OCI-LY3 (cell line): Measurements from ENCODE around the gene FGF11.

ENCODE experiments used
- H2AFZ ChIP-seq: fragments of 200-600, 300-600 bp; shearing (Covaris generic); 2 replicates; pipeline ENCODE4 v1.6.0; 2014; ENCODE audit warnings: antibody characterized with exemption, low read depth, low read length
- H3K27ac ChIP-seq: fragments of 200-600, 300-600 bp; sonication (generic); 2 replicates; pipeline ENCODE4 v1.5.1; 2014; ENCODE audit warnings: mild to moderate bottlenecking, low read length, moderate library complexity, mixed read lengths
- H3K27me3 ChIP-seq: fragments of 200-600, 300-600 bp; sonication (generic); 2 replicates; pipeline ENCODE4 v1.6.1; 2014; ENCODE audit warnings: low read depth, low read length, mixed read lengths
- H3K36me3 ChIP-seq: fragments of 200-600, 300-600 bp; sonication (generic); replicated peaks from 2 replicates; pipeline ENCODE3; 2014; ENCODE audit warnings: low read depth, low read length, mixed read lengths
- H3K4me1 ChIP-seq: fragments of 300-600, 200-600 bp; sonication (generic); 2 replicates; pipeline ENCODE4 v1.6.1; 2014; ENCODE audit warnings: low read length, mixed read lengths
- H3K4me2 ChIP-seq: fragments of 200-600, 300-600 bp; sonication (generic); 2 replicates; pipeline ENCODE4 v1.6.1; 2014; ENCODE audit warnings: low read length, mixed read lengths
- H3K4me3 ChIP-seq: fragments of 300-600, 200-600 bp; sonication (generic); 2 replicates; pipeline ENCODE4 v1.5.1; 2014; ENCODE audit warnings: antibody characterized with exemption, mild to moderate bottlenecking, low read length, moderate library complexity
- H3K79me2 ChIP-seq: fragments of 300-600, 200-600 bp; shearing (Covaris generic); 2 replicates; pipeline ENCODE4 v1.6.1; 2014; ENCODE audit warnings: mild to moderate bottlenecking, low read length, mixed read lengths
- H3K9ac ChIP-seq: fragments of 300-600, 200-600 bp; shearing (Covaris generic); 2 replicates; pipeline ENCODE4 v1.6.0; 2014; ENCODE audit warnings: mild to moderate bottlenecking, low read length, moderate library complexity
- H3K9me3 ChIP-seq: fragments of 200-600, 300-600 bp; shearing (Covaris generic); 2 replicates; pipeline ENCODE4 v1.6.1; 2014; ENCODE audit warnings: low read length, mixed read lengths; ENCODE audit not compliant: insufficient read depth
- H4K20me1 ChIP-seq: fragments of 200-600, 300-600 bp; sonication (generic); 2 replicates; pipeline ENCODE4 v1.6.1; 2016; ENCODE audit warnings: low read length, mixed read lengths; ENCODE audit not compliant: insufficient read depth
- CTCF ChIP-seq: fragments of 200-600, 300-600 bp; sonication (generic); IDR thresholded peaks from 2 replicates; pipeline ENCODE4 v1.5.1; 2014; ENCODE audit warnings: antibody characterized with exemption, low read length, low read depth
- EZH2phosphoT487 ChIP-seq: fragments of 200-600 bp; shearing (Covaris generic); IDR thresholded peaks from 2 replicates; pipeline ENCODE4 v1.6.1; 2018; ENCODE audit warnings: antibody characterized with exemption, mixed run types, low read depth

The FGF11 gene

GRCh38 chr17:7423679-7424078 lies 15.6 kb upstream of the FGF11 start:
- no peaks in the 10 kb centered on the region for H3K79me2 ChIP-seq
- TF ChIP-seq EZH2phosphoT487 (no peak), CTCF (no peak)
- H3K4me3 ChIP-seq: no peak overlapping the region
- no peak overlapping the region for H3K9ac ChIP-seq
- no peak overlapping the region for H3K4me2 ChIP-seq
- H2AFZ ChIP-seq: no peak overlapping the region
- H3K9me3 ChIP-seq: no peaks in the 10 kb centered on the region
- no peaks in the 10 kb centered on the region for H3K27me3 ChIP-seq
- H3K27ac ChIP-seq: no peak overlapping the region
- no peaks in the 10 kb centered on the region for H4K20me1 ChIP-seq
- H3K4me1 ChIP-seq: no peaks in the 10 kb centered on the region
- no peaks in the 10 kb centered on the region for H3K36me3 ChIP-seq

GRCh38 chr17:7425316-7425715 lies 14.0 kb upstream of the FGF11 start, which contains the start of gene SPEM2:
TSS of gene SPEM2 (plus strand) at chr17:7425616. CDS start at chr17:7425689, 73 bp downstream.
- TF ChIP-seq EZH2phosphoT487 (no peak), CTCF (no peak)
- Histone ChIP-seq H3K79me2 (no peaks in the 10 kb centered on the region), H3K27me3 (no peaks in the 10 kb centered on the region), H3K4me2 (no peak within 1 kb of the TSS), H3K4me3 (no peak within 1 kb of the TSS), H3K9me3 (no peaks in the 10 kb centered on the region), H4K20me1 (no peaks in the 10 kb centered on the region), H2AFZ (no peak within 1 kb of the TSS), H3K27ac (no peak within 1 kb of the TSS), H3K4me1 (no peaks in the 10 kb centered on the region), H3K36me3 (no peaks in the 10 kb centered on the region), H3K9ac (no peak within 1 kb of the TSS)

- no peak overlapping the region for H3K9ac ChIP-seq
- no peak overlapping the region for H3K27ac ChIP-seq
- no peaks in the 10 kb centered on the region for H3K4me1 ChIP-seq
- no peaks in the 10 kb centered on the region for H4K20me1 ChIP-seq
- H3K27me3 ChIP-seq: no peaks in the 10 kb centered on the region
- no peaks in the 10 kb centered on the region for H3K9me3 ChIP-seq
- no peaks in the 10 kb centered on the region for H3K79me2 ChIP-seq
- no peak overlapping the region for H3K4me3 ChIP-seq
- H3K4me2 ChIP-seq: no peak overlapping the region
- no peaks in the 10 kb centered on the region for H3K36me3 ChIP-seq
- no peak overlapping the region for H2AFZ ChIP-seq
- TF ChIP-seq CTCF: no peak
- no peak for TF ChIP-seq EZH2phosphoT487
Observed at GRCh38 chr17:7425756-7426155, 13.6 kb upstream of the FGF11 start.

DNA sequence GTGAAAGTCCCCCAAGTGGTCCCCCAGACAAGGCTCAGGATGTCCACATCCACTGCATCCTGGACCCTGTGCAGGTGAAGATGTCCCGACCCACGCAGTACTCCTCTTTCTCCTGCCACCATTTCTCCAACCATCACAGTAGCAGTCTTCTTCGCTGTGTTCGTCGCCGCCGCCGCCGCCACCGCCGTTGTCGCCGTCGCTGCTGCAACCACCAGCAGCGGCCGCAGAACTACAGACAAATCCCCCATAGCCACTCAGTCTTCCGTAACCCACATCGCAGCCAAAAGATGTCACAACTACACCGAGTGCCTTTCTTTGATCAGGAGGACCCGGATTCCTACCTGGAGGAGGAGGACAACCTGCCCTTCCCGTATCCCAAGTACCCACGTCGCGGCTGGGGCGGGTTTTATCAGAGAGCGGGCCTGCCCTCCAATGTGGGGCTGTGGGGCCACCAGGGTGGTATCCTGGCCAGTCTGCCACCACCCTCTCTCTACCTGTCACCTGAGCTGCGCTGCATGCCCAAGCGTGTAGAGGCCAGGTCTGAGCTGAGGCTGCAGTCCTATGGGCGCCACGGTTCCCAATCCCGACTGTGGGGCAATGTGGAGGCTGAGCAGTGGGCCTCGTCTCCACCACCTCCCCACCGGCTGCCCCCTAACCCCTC lies 13.0 kb upstream of the FGF11 start:
- no peak overlapping the region for H3K4me3 ChIP-seq
- H2AFZ ChIP-seq: no peak overlapping the region
- no peaks in the 10 kb centered on the region for H3K4me1 ChIP-seq
- no peak overlapping the region for H3K9ac ChIP-seq
- no peaks in the 10 kb centered on the region for H3K27me3 ChIP-seq
- H3K9me3 ChIP-seq: no peaks in the 10 kb centered on the region
- no peaks in the 10 kb centered on the region for H4K20me1 ChIP-seq
- no peaks in the 10 kb centered on the region for H3K36me3 ChIP-seq
- TF ChIP-seq CTCF (no peak), EZH2phosphoT487 (no peak)
- no peak overlapping the region for H3K27ac ChIP-seq
- no peak overlapping the region for H3K4me2 ChIP-seq
- H3K79me2 ChIP-seq: no peaks in the 10 kb centered on the region
